HepG2 (cell line): ENCODE results near the gene COQ9. TPM values are rescaled to one million over a fixed set of nuclear protein-coding genes. Genes with fewer than 3 reads are reported as not detected.

ENCODE experiments used
- ATF4 ChIP-seq, 2 experiments: fragments of 450-650 bp in 1 of 2; sonication (generic) in 1 of 2; formaldehyde crosslinking; IDR thresholded peaks; 2 replicates each; pipeline versions ENCODE4 v1.5.0 to v1.8.0; 2020 to 2022; ENCODE audit warnings: mild to moderate bottlenecking in 1 of 2, missing genetic modification reagents in 1 of 2
- ELF4 ChIP-seq: sonication (generic); formaldehyde crosslinking; IDR thresholded peaks from 2 replicates; pipeline ENCODE4 v1.5.0; 2020; ENCODE audit warnings: missing genetic modification reagents, mild to moderate bottlenecking, moderate library complexity, borderline replicate concordance
- ERF ChIP-seq: IDR thresholded peaks from 2 replicates; pipeline ENCODE4 v1.6.1; 2018; ENCODE audit warnings: missing biosample characterization, missing genetic modification reagents
- GPBP1L1 ChIP-seq: sonication (generic); formaldehyde crosslinking; IDR thresholded peaks from 2 replicates; pipeline ENCODE4 v1.5.0; 2020; ENCODE audit warnings: mild to moderate bottlenecking, missing genetic modification reagents
- HOXA5 ChIP-seq: sonication (generic); formaldehyde crosslinking; IDR thresholded peaks from 2 replicates; pipeline ENCODE4 v1.4.0; 2020; ENCODE audit warnings: missing genetic modification reagents
- KDM5B ChIP-seq: sonication (generic); formaldehyde crosslinking; IDR thresholded peaks from 2 replicates; pipeline ENCODE4 v1.4.0; 2020; ENCODE audit warnings: missing genetic modification reagents, mild to moderate bottlenecking, borderline replicate concordance
- MYPOP ChIP-seq: sonication (generic); formaldehyde crosslinking; IDR thresholded peaks from 2 replicates; pipeline ENCODE4 v1.8.1; 2023; ENCODE audit warnings: mild to moderate bottlenecking, moderate library complexity, missing genetic modification reagents
- SMC3 ChIP-seq: IDR thresholded peaks from 2 replicates; pipeline ENCODE4 v1.6.1; 2011; ENCODE audit warnings: low read length, improper control_type of control experiment
- TEAD3 ChIP-seq: optimal IDR thresholded peaks from 2 replicates; pipeline ENCODE3; 2016; ENCODE audit warnings: borderline replicate concordance
- TFE3 ChIP-seq: IDR thresholded peaks from 2 replicates; pipeline ENCODE4 v1.6.1; 2016
- THYN1 ChIP-seq: sonication (generic); formaldehyde crosslinking; IDR thresholded peaks from 2 replicates; pipeline ENCODE4 v1.8.1; 2023; ENCODE audit warnings: low read depth, mild to moderate bottlenecking, moderate library complexity, missing genetic modification reagents, borderline replicate concordance
- ZNF260 ChIP-seq: sonication (generic); formaldehyde crosslinking; IDR thresholded peaks from 2 replicates; pipeline ENCODE4 v1.4.0; 2020; ENCODE audit warnings: missing genetic modification reagents, low read depth, mild to moderate bottlenecking, borderline replicate concordance
- ZNF318 ChIP-seq: sonication (generic); formaldehyde crosslinking; IDR thresholded peaks from 2 replicates; pipeline ENCODE4 v1.4.0; 2020; ENCODE audit warnings: mild to moderate bottlenecking, missing genetic modification reagents
- ZNF713 ChIP-seq: sonication (generic); formaldehyde crosslinking; IDR thresholded peaks from 2 replicates; pipeline ENCODE4 v1.4.0; 2020; ENCODE audit warnings: mild to moderate bottlenecking, missing genetic modification reagents
- ZSCAN31 ChIP-seq: sonication (generic); formaldehyde crosslinking; IDR thresholded peaks from 2 replicates; pipeline ENCODE4 v1.5.0; 2020; ENCODE audit warnings: low read depth, mild to moderate bottlenecking, missing genetic modification reagents
- polyA plus RNA-seq, 8 experiments: library from polyadenylated mRNA; depleted of rRNA in 3 of 8; stranded (reverse) in 7 of 8; unstranded in 1 of 8; fragments of >200 nt; fragmentation: Illumina TruSeq in 4 of 8; extraction: Trizol in 4 of 8; gene quantifications; 2 replicates each; pipeline versions ENCODE4 v1.2.1 to v1.2.3, GENCODE V29; 2011 to 2016; ENCODE audit warnings: low read depth in 4 of 8, missing spikeins in 1 of 8, mixed read lengths in 1 of 8; ENCODE audit not compliant: insufficient read depth in 1 of 8
- total RNA-seq, 5 experiments: library from RNA; depleted of rRNA; stranded (reverse); fragments of >200 nt; fragmentation: Illumina TruSeq; extraction: Trizol; gene quantifications; 2 replicates each; pipeline ENCODE4 v1.2.3, GENCODE V29; 2016; ENCODE audit warnings: low read depth in 1 of 5

Gene COQ9
- total and polyA plus RNA-seq, 2 of the 13 experiments (the other 11 are each of a cell fraction or from before 2014, with no cell fraction given), result 57.5 to 108 TPM

GRCh38 chr16:57447186-57447962, at the start of gene COQ9, which contains the start of gene CIAPIN1 (continued):
- no peak for TF ChIP-seq ZNF260
- TF ChIP-seq TEAD3 (CRISPR knock-in tag), result peak; percentile 89
- no peak for TF ChIP-seq SMC3
- 0 out of 2 replicates have a peak, but pooled peaks have one; percentile 69 for TF ChIP-seq HOXA5 (CRISPR knock-in tag)
- no peak for TF ChIP-seq GPBP1L1 (CRISPR knock-in tag)
- 0 out of 2 replicates have a peak, but pooled peaks have one; percentile 64 for TF ChIP-seq ZNF318 (CRISPR knock-in tag)
- TF ChIP-seq ZSCAN31, result peak; percentile 96; the same call in 1 of the 2 replicates
- TF ChIP-seq ERF (CRISPR knock-in tag), result peak; percentile 96
- peak; percentile 36; the same call in 1 of the 2 replicates for TF ChIP-seq ZNF713 (CRISPR knock-in tag)
- TF ChIP-seq ELF4, result 0 out of 2 replicates have a peak, but pooled peaks have one; percentile 75
- TF ChIP-seq KDM5B (CRISPR knock-in tag), result peak; percentile 99
- no peak for TF ChIP-seq THYN1
- peak; percentile 74 for TF ChIP-seq TFE3
- TF ChIP-seq MYPOP (CRISPR knock-in tag), result peak; percentile 67; the same call in 1 of the 2 replicates
- TF ChIP-seq ATF4 (CRISPR knock-in tag; IDR thresholded peaks at IDR 0.05), result peak in 1 of 2 experiments; percentile 81; a peak in 2 of 4 replicates
